ENCODE measurements around the gene PTPRK.

DNA sequence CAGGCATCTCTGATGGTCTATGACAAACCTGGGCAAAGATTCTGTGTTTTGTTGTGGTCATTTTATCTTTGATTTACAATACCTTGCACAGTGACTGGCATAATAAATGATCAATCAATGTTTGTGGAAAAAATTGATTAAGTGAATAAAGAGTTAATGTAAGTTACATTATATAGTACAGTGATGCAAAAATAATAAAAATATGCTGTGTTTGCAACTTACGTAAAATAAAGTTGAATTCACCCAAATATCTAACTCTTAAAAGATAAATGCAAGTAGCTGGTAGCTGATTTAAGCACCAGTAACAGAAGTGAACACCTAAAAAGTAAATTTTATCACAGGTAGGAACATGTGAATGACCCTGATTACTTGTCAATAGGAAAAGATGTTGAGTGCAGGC is 443.6 kb downstream of the PTPRK start:
- no peak for TF ChIP-seq CTCF (IDR thresholded peaks at IDR 0.05)
- no peak for TF ChIP-seq ZFX (IDR thresholded peaks at IDR 0.05; ENCODE audit: borderline replicate concordance)

All from 22Rv1 (cell line).